MG63 (cell line): ENCODE measurements around the gene PKD2. TPM values are rescaled to one million over a fixed set of nuclear protein-coding genes. Genes with fewer than 3 reads are reported as not detected.
"Not testable (repeated sequence)": the region's sequence is repeated elsewhere in the genome, so short reads cannot be mapped to it uniquely, and the experiment has no call there.

Source experiments
- DNase-seq: peaks from one replicate; pipeline ENCODE4 v3.0.0-alpha.2; 2020
- H3K27me3 ChIP-seq: fragments of 250-450 bp; sonication (Bioruptor Pico); 2 replicates; pipeline ENCODE4 v1.5.1; 2020; ENCODE audit warnings: mild to moderate bottlenecking, moderate library complexity
- H3K36me3 ChIP-seq: fragments of 250-450 bp; sonication (Bioruptor Pico); 2 replicates; pipeline ENCODE4 v1.5.1; 2020; ENCODE audit warnings: mild to moderate bottlenecking, moderate library complexity
- H3K4me3 ChIP-seq: fragments of 250-450 bp; sonication (Bioruptor Pico); 2 replicates; pipeline ENCODE4 v1.5.1; 2020; ENCODE audit warnings: mild to moderate bottlenecking, moderate library complexity
- H3K9me3 ChIP-seq: fragments of 250-450 bp; sonication (Bioruptor Pico); 2 replicates; pipeline ENCODE4 v1.5.1; 2020; ENCODE audit warnings: mild to moderate bottlenecking, moderate library complexity
- total RNA-seq: library from RNA; depleted of rRNA; stranded (reverse); fragments of >200 nt; shearing (Covaris generic); gene quantifications from 2 replicates; pipeline ENCODE4 v1.2.3, GENCODE V29; 2014; ENCODE audit warnings: low replicate concordance

PKD2 gene
- total RNA-seq, 1 experiment from 2014 or later: 9.0 TPM

DNA sequence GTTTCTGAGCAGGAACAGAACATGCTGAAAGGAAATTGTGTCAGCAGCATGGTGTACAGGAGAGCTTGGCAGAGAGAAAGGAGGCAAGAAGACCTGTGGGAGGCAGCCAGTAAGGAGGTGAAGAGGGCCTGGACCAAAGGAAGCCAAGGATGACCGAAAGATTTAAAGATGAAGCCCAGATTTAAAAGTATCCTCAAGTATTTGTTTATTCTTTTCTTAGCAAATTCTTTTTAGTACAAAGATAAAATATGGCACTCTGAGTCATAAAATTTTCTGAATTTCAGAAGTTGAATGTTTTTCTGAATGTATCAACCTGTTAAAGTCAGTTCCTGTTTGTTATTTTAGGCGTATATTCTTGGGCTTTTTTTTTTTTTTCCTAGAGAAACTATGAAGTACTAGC, 3.5 kb downstream of the PKD2 start:
- Histone ChIP-seq H3K36me3 (no peaks in the 10 kb centered on the region), H3K4me3 (no peak overlapping the region), H3K27me3 (no peaks in the 10 kb centered on the region), H3K9me3 (no peaks in the 10 kb centered on the region)
- peak; percentile 52 for DNase-seq

DNA sequence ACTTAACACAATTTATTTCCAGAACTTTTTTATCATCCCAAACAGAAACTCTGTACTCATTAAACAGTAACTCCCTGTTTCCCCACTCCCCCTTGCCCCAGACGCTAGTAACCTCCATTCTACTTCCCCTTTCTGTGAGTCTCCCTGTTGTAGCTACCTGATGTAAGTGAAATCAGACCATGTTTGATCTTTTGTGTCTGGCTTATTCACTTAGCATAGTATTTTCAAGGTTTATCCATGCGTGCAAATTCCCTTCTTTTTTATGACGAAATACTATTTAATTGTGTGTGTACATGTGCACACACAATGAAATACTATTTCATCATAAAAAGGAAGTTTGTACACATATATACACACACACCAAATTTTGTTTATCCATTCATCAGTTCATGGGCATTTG, 5.2 kb downstream of the PKD2 start:
- Histone ChIP-seq H3K27me3 (no peaks in the 10 kb centered on the region), H3K4me3 (no peak overlapping the region), H3K9me3 (no peaks in the 10 kb centered on the region), H3K36me3 (no peaks in the 10 kb centered on the region)
- no peak for DNase-seq

DNA sequence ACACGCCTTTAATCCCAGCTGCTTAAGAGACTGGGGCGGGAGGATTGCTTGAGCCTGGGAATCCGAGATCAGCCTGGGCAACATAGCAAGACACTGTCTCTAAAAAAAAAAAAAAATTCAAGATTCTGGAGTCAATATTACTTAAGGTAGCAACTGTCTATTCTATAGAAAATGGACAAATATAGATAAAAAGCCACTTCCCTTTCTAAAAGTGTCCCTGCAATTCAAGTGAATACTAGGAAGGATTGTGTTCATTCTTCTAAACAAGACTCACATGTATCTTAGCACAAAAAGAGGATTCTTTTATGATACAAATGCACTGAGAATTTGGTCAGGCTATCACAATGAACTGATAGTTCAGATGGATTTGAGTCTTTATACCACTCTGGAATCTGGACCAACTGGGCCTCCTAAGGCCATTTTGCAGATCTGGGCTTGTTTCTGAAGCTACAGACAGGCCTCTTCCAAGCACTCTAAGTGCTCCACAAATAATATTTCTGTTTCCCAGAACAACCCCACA, 7.0 kb downstream of the PKD2 start:
- DNase-seq: no peak
- no peaks in the 10 kb centered on the region for H3K36me3 ChIP-seq
- no peaks in the 10 kb centered on the region for H3K9me3 ChIP-seq
- H3K27me3 ChIP-seq: no peaks in the 10 kb centered on the region
- H3K4me3 ChIP-seq: no peak overlapping the region

GRCh38 chr4:88015659-88016295, 8.3 kb downstream of the PKD2 start:
- H3K9me3 ChIP-seq: no peaks in the 10 kb centered on the region
- H3K4me3 ChIP-seq: no peak overlapping the region
- DNase-seq: no peak
- H3K27me3 ChIP-seq: no peaks in the 10 kb centered on the region
- no peaks in the 10 kb centered on the region; the same call in 1 of the 2 replicates for H3K36me3 ChIP-seq

DNA sequence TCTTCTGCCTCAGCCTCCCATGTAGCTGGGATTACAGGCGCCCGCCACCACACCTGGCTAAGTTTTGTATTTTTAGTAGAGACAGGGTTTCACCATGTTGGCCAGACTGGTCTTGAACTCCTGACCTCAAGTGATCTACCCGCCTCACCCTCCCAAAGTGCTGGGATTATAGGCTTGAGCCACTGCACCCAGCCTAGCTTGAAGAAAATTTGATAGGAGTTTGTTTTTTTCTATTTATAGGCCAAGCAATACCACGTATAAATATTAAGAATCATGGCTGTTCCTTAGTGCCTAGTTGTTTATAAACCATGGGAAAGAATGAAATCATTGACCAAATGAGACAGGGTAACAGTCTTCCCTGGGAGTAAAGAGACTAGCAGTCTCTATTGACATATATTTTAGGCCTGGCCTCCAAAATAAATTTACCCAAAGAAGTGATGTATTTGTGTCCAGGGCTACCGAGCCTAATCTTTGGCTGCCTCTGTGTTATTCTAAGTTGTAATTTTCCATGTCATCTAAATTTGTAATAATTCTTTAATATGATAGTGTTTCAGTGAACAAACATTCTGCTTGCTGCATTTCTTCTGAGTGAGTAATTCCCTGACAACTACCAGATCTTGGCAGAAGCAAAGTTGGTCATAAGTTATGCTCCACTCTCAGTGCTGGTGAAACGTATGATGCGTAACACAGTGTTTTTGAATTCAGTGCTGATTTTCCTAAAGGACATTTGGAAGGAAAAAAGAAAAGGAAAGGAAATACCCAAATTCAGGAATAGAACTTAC, 10.3 kb downstream of the PKD2 start:
- Histone ChIP-seq H3K4me3 (no peak overlapping the region; the same call in 1 of the 2 replicates), H3K27me3 (no peaks in the 10 kb centered on the region), H3K9me3 (no peaks in the 10 kb centered on the region), H3K36me3 (peaks cover 10% of the 10 kb centered on the region)
- peak; percentile 39 for DNase-seq

DNA sequence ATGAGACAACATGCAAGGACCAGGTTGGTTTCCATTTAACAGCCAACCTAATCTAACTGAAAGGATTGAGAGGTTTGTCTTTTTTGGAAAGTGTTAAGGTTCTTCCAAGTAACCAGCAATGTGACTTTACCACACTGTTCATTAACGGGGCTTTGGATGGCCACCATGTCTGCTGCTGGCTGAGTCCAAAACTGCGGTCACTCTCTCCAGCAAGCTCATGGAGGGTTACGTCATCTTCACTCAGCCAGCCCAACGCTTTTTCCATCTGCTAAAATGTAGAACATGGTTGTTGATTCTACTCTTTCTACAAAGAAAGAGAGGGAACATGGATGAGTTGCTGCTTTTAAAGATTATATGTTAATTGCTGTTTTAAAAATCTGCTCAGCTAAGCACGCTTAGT, 11.0 kb downstream of the PKD2 start:
- Histone ChIP-seq H3K4me3 (peak overlapping the region; percentile 17; the same call in 1 of the 2 replicates), H3K27me3 (no peaks in the 10 kb centered on the region), H3K9me3 (no peaks in the 10 kb centered on the region), H3K36me3 (peaks cover 10% of the 10 kb centered on the region)
- DNase-seq: peak; percentile 65

- Histone ChIP-seq H3K9me3 (peaks cover 5% of the 10 kb centered on the region), H3K27me3 (no peaks in the 10 kb centered on the region), H3K4me3 (no peak overlapping the region), H3K36me3 (peaks cover 25% of the 10 kb centered on the region)
- no peak for DNase-seq
Measured at GRCh38 chr4:88021824-88022223, 14.4 kb downstream of the PKD2 start.

GRCh38 chr4:88022289-88022688, 14.9 kb downstream of the PKD2 start:
- no peaks in the 10 kb centered on the region for H3K27me3 ChIP-seq
- no peak overlapping the region for H3K4me3 ChIP-seq
- H3K9me3 ChIP-seq: peaks cover 5% of the 10 kb centered on the region
- DNase-seq: no peak
- peaks cover 25% of the 10 kb centered on the region for H3K36me3 ChIP-seq

GRCh38 chr4:88025868-88026661, 18.6 kb downstream of the PKD2 start:
- H3K9me3 ChIP-seq, DNase-seq, H3K27me3 ChIP-seq, H3K4me3 ChIP-seq: not testable (repeated sequence)
- H3K36me3 ChIP-seq: peaks cover 23% of the 10 kb centered on the region

- no peak for DNase-seq
- Histone ChIP-seq H3K36me3 (peaks cover 14% of the 10 kb centered on the region), H3K4me3 (no peak overlapping the region), H3K9me3 (peaks cover 5% of the 10 kb centered on the region), H3K27me3 (no peaks in the 10 kb centered on the region)
Measured at GRCh38 chr4:88027611-88028608, 20.5 kb downstream of the PKD2 start.

DNA sequence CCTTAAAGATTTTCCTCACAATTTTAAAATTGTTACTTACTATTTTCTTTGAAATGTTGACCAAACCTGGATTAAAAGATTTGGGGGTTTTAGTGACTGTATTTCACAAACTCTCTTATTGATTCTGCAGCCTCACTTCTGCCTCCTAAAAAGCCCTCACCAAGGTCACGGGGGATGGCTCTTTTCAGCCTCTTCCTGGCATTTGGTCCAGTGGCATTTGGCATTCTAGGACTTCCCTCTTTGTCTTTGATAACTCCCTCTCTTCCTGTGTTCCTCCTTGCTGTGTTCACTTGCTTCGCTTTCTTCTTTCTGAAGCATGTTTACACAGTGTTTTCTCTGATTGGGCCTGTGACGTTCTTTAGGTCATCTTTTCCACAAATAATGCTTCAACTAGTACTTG, 21.5 kb downstream of the PKD2 start:
- Histone ChIP-seq H3K4me3 (no peak overlapping the region), H3K27me3 (no peaks in the 10 kb centered on the region), H3K9me3 (peaks cover 5% of the 10 kb centered on the region), H3K36me3 (peaks cover 13% of the 10 kb centered on the region)
- no peak for DNase-seq

GRCh38 chr4:88029556-88029955, 22.1 kb downstream of the PKD2 start:
- DNase-seq: no peak
- Histone ChIP-seq H3K27me3 (no peaks in the 10 kb centered on the region), H3K9me3 (peaks cover 5% of the 10 kb centered on the region), H3K36me3 (peaks cover 11% of the 10 kb centered on the region), H3K4me3 (no peak overlapping the region)

GRCh38 chr4:88030565-88031310, 23.3 kb downstream of the PKD2 start:
- H3K36me3 ChIP-seq: peaks cover 7% of the 10 kb centered on the region
- H3K4me3 ChIP-seq: no peak overlapping the region
- H3K27me3 ChIP-seq: no peaks in the 10 kb centered on the region
- peaks cover 5% of the 10 kb centered on the region for H3K9me3 ChIP-seq
- DNase-seq: no peak

GRCh38 chr4:88033309-88033708, 25.9 kb downstream of the PKD2 start:
- H3K27me3 ChIP-seq: no peaks in the 10 kb centered on the region
- no peak for DNase-seq
- no peak overlapping the region for H3K4me3 ChIP-seq
- no peaks in the 10 kb centered on the region for H3K9me3 ChIP-seq
- H3K36me3 ChIP-seq: peaks cover 8% of the 10 kb centered on the region

DNA sequence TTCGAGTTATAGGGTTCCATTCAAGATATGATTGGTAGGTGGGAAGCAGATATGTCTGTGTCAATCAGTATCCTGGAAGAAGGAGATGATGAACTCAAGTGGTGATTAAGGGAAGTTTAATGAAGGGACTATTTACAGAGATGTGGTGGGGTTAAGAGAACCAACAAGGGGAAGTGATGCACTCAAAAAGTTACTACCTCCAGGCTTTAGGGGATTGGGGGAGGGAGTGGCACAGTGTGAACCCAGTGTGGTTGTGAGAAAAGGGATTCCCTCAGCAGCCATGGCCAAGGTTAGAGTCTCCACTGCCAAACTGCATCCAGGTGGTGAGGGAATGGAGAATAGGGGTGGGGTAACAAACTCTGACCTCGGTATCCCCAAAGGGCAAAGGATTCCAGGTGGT, 27.9 kb downstream of the PKD2 start:
- Histone ChIP-seq H3K4me3 (no peak overlapping the region), H3K27me3 (no peaks in the 10 kb centered on the region), H3K36me3 (peaks cover 12% of the 10 kb centered on the region), H3K9me3 (no peaks in the 10 kb centered on the region)
- DNase-seq: no peak
